Measurements from ENCODE around the gene ACVR1.

ACVR1 gene

GRCh38 chr2:157771234-157771633 is 104.9 kb downstream of the ACVR1 start:
- DNase-seq (ENCODE audit: low read depth), result no peak
- no peak overlapping the region for H3K4me3 ChIP-seq (ENCODE audit: low read length)
- TF ChIP-seq CTCF (conservative IDR thresholded peaks at IDR 0.05; ENCODE audit: low read length), result no peak

GRCh38 chr2:157769856-157770255 is 106.3 kb downstream of the ACVR1 start:
- no peak for TF ChIP-seq CTCF (conservative IDR thresholded peaks at IDR 0.05; ENCODE audit: low read length)
- peak; percentile 61 for DNase-seq (ENCODE audit: low read depth)
- H3K4me3 ChIP-seq (ENCODE audit: low read length), result no peak overlapping the region

GRCh38 chr2:157764386-157764785 is 111.7 kb downstream of the ACVR1 start:
- no peak for TF ChIP-seq CTCF (conservative IDR thresholded peaks at IDR 0.05; ENCODE audit: low read length)
- no peak for DNase-seq (ENCODE audit: low read depth)
- no peak overlapping the region for H3K4me3 ChIP-seq (ENCODE audit: low read length)

- DNase-seq (ENCODE audit: low read depth), result peak; percentile 46
- TF ChIP-seq CTCF (conservative IDR thresholded peaks at IDR 0.05; ENCODE audit: low read length), result no peak
These were observed 114.6 kb downstream of the ACVR1 start for GRCh38 chr2:157761520-157761919.

GRCh38 chr2:157760949-157761348 is 115.2 kb downstream of the ACVR1 start:
- DNase-seq (ENCODE audit: low read depth), result no peak
- no peak for TF ChIP-seq CTCF (conservative IDR thresholded peaks at IDR 0.05; ENCODE audit: low read length)
- no peak overlapping the region for H3K4me3 ChIP-seq (ENCODE audit: low read length)

More at GRCh38 chr2:157761520-157761919, 114.6 kb downstream of the ACVR1 start:
- H3K4me3 ChIP-seq (ENCODE audit: low read length), result no peak overlapping the region

DNA sequence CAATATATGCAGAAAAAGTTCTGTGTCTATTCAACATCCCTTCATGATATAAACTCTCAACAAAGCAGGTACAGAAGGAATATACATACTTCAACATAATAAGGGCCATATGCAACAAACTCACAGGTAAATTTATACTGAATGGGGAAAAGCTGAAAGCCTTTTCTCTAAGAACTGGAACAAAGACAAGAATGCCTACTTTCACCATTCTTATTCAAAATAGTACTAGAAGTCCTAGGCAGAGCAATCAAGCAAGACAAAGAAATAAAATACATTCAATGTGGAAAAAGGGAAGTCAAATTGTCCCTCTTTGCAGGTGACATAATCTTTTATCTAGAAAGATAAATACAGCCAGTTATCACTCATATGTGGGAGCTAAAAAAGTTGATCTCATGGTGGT is 116.3 kb downstream of the ACVR1 start:
- no peak for DNase-seq (ENCODE audit: low read depth)
- no peak for TF ChIP-seq CTCF (conservative IDR thresholded peaks at IDR 0.05; ENCODE audit: low read length)
- no peak overlapping the region for H3K4me3 ChIP-seq (ENCODE audit: low read length)

DNA sequence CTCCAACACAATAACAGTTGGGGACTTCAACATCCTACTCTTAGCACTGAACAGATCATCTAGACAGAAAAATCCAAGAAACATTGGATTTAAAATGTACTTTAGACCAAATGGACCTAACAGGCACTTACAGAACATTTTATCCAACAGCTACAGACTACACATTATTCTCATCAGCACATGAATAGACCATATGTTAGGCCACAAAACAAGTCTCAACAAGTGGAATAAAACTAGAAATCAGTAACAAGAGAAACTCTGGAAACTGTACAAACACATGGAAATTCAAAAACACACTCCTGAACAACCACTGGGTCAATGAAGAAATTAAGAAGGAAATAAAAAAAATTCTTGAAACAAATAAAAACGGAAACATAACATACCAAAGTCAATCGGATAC is 117.5 kb downstream of the ACVR1 start:
- no peak overlapping the region for H3K4me3 ChIP-seq (ENCODE audit: low read length)
- TF ChIP-seq CTCF (conservative IDR thresholded peaks at IDR 0.05; ENCODE audit: low read length), result no peak
- DNase-seq (ENCODE audit: low read depth), result no peak

Measured in AG10803 (cell line).